ENCODE data around the gene DIO1. TPM values are rescaled to one million over a fixed set of nuclear protein-coding genes. Genes with fewer than 3 reads are reported as not detected.

The DIO1 gene
- total RNA-seq, 5 donors from 2014 or later (not counting 1 experiment from before 2014, with no cell fraction given): not detected

DNA sequence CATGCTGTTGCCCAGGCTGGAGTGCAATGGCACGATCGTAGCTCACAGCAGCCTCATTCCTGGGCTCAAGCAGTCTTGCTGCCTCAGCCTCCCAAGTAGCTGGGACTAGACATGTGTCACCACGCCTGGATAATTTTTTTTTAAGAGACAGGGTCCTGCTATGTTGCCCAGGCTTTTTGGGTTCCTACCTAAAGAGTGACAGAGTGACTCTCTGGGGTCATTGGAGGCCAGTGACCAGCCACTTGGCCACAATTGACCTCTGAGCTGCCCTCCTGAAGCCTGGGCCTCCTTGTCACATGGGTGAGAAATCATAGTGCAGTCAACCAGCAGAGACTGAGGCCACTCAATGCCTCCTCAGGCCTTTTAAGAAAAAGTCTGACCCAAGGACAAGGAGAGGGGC lies 5.7 kb downstream of the DIO1 start:
- no peak overlapping the region for H3K4me3 Mint-ChIP-seq
- ChIA-PET POLR2A (no interaction called here), CTCF (interaction anchor here (0.6 to 0.7 kb wide), 3 partner anchors 15 to 45 kb away, joined by 3 read pairs; no protein-coding TSS in a partner anchor)
- 96% methylated on average over 3 of the region's 3 CpGs for WGBS (ENCODE audit: insufficient coverage)
- H3K36me3 ChIP-seq (ENCODE audit: control insufficient read depth in 2 of 2, extremely low read depth in 1 of 2, insufficient read depth in 1 of 2, low read length in 1 of 2): no peaks in the 10 kb centered on the region
- no peak overlapping the region for H3K27ac Mint-ChIP-seq
- ATAC-seq (replicated peaks in 1 of 4) (no peak), DNase-seq (no peak)
- H3K27ac ChIP-seq (ENCODE audit: low read length): no peak overlapping the region
- no peaks in the 10 kb centered on the region for H3K9me3 Mint-ChIP-seq
- no peaks in the 10 kb centered on the region for H3K36me3 Mint-ChIP-seq
- no peaks in the 10 kb centered on the region for H3K4me1 ChIP-seq (ENCODE audit: control insufficient read depth in 1 of 2, extremely low read depth in 1 of 2, insufficient read depth in 2 of 2, low read length in 2 of 2)
- no peaks in the 10 kb centered on the region for H3K4me1 Mint-ChIP-seq
- H3K27me3 Mint-ChIP-seq: peaks cover 6 to 9% of the 10 kb centered on the region in 2 donors
- H3K4me3 ChIP-seq (ENCODE audit: control insufficient read depth in 1 of 2, extremely low read depth in 1 of 2, low read length in 1 of 2): no peak overlapping the region
- peaks cover 0 to 8% of the 10 kb centered on the region in 2 experiments for H3K27me3 ChIP-seq (replicated peaks in 1 of 2; ENCODE audit: control insufficient read depth in 2 of 2, extremely low read depth in 1 of 2, insufficient read depth in 2 of 2, low read length in 1 of 2)
- H3K9me3 ChIP-seq: no peaks in the 10 kb centered on the region

- Mint-ChIP-seq H3K4me3 (no peak overlapping the region), H3K27me3 (no peaks in the 10 kb centered on the region), H3K4me1 (no peaks in the 10 kb centered on the region), H3K9me3 (no peaks in the 10 kb centered on the region), H3K27ac (no peak overlapping the region), H3K36me3 (no peaks in the 10 kb centered on the region)
- POLR2A ChIA-PET: interaction anchor here in 1 of 2 donors (0.7 kb wide), 1 partner anchor 1275 kb away, joined by 3 read pairs; no protein-coding TSS in a partner anchor
- DNase-seq (no peak), ATAC-seq (replicated peaks in 1 of 4) (no peak)
- Histone ChIP-seq H3K27me3 (replicated peaks in 1 of 2; ENCODE audit: control insufficient read depth in 2 of 2, extremely low read depth in 1 of 2, insufficient read depth in 2 of 2, low read length in 1 of 2) (no peaks in the 10 kb centered on the region), H3K27ac (ENCODE audit: low read length) (no peak overlapping the region), H3K9me3 (no peaks in the 10 kb centered on the region), H3K36me3 (ENCODE audit: control insufficient read depth in 2 of 2, extremely low read depth in 1 of 2, insufficient read depth in 1 of 2, low read length in 1 of 2) (no peaks in the 10 kb centered on the region), H3K4me3 (ENCODE audit: control insufficient read depth in 1 of 2, extremely low read depth in 1 of 2, low read length in 1 of 2) (no peak overlapping the region), H3K4me1 (ENCODE audit: control insufficient read depth in 1 of 2, extremely low read depth in 1 of 2, insufficient read depth in 2 of 2, low read length in 2 of 2) (no peaks in the 10 kb centered on the region)
- CTCF ChIA-PET: no interaction called here
- 100% methylated on average over 2 of the region's 7 CpGs for WGBS (ENCODE audit: insufficient coverage)
Measured at GRCh38 chr1:53902235-53903138, 8.5 kb downstream of the DIO1 start.

GRCh38 chr1:53905509-53905908 lies 11.5 kb downstream of the DIO1 start:
- DNase-seq: no peak
- no peaks in the 10 kb centered on the region for H3K9me3 ChIP-seq
- no peak overlapping the region for H3K27ac Mint-ChIP-seq
- no peaks in the 10 kb centered on the region for H3K27me3 Mint-ChIP-seq
- no peaks in the 10 kb centered on the region for H3K4me1 ChIP-seq (ENCODE audit: control insufficient read depth in 1 of 2, extremely low read depth in 1 of 2, insufficient read depth in 2 of 2, low read length in 2 of 2)
- H3K9me3 Mint-ChIP-seq: no peaks in the 10 kb centered on the region
- H3K4me3 ChIP-seq (ENCODE audit: control insufficient read depth in 1 of 2, extremely low read depth in 1 of 2, low read length in 1 of 2): no peak overlapping the region
- no peaks in the 10 kb centered on the region for H3K4me1 Mint-ChIP-seq
- 98% methylated on average over 7 of the region's 8 CpGs for WGBS (ENCODE audit: insufficient coverage)
- no peak overlapping the region for H3K4me3 Mint-ChIP-seq
- H3K36me3 Mint-ChIP-seq: peaks cover 5% of the 10 kb centered on the region
- ChIA-PET POLR2A (no interaction called here), CTCF (no interaction called here)
- ATAC-seq (replicated peaks in 1 of 4): no peak
- H3K27ac ChIP-seq (ENCODE audit: low read length): no peak overlapping the region
- H3K27me3 ChIP-seq (replicated peaks in 1 of 2; ENCODE audit: control insufficient read depth in 2 of 2, extremely low read depth in 1 of 2, insufficient read depth in 2 of 2, low read length in 1 of 2): no peaks in the 10 kb centered on the region
- H3K36me3 ChIP-seq (ENCODE audit: control insufficient read depth in 2 of 2, extremely low read depth in 1 of 2, insufficient read depth in 1 of 2, low read length in 1 of 2): no peaks in the 10 kb centered on the region

- peaks cover 5% of the 10 kb centered on the region for H3K36me3 Mint-ChIP-seq
- no peak for ATAC-seq (replicated peaks in 1 of 4)
- 95% methylated on average over 2 of the region's 4 CpGs for WGBS (ENCODE audit: insufficient coverage)
- no peaks in the 10 kb centered on the region for H3K9me3 Mint-ChIP-seq
- DNase-seq: no peak
- Histone ChIP-seq H3K36me3 (ENCODE audit: control insufficient read depth in 2 of 2, extremely low read depth in 1 of 2, insufficient read depth in 1 of 2, low read length in 1 of 2) (no peaks in the 10 kb centered on the region), H3K27me3 (replicated peaks in 1 of 2; ENCODE audit: control insufficient read depth in 2 of 2, extremely low read depth in 1 of 2, insufficient read depth in 2 of 2, low read length in 1 of 2) (no peaks in the 10 kb centered on the region), H3K4me3 (ENCODE audit: control insufficient read depth in 1 of 2, extremely low read depth in 1 of 2, low read length in 1 of 2) (no peak overlapping the region), H3K9me3 (no peaks in the 10 kb centered on the region), H3K27ac (ENCODE audit: low read length) (no peak overlapping the region), H3K4me1 (ENCODE audit: control insufficient read depth in 1 of 2, extremely low read depth in 1 of 2, insufficient read depth in 2 of 2, low read length in 2 of 2) (no peaks in the 10 kb centered on the region)
- no peaks in the 10 kb centered on the region for H3K27me3 Mint-ChIP-seq
- ChIA-PET POLR2A (no interaction called here), CTCF (no interaction called here)
- no peak overlapping the region for H3K27ac Mint-ChIP-seq
- H3K4me1 Mint-ChIP-seq: no peaks in the 10 kb centered on the region
- no peak overlapping the region for H3K4me3 Mint-ChIP-seq
Measured at GRCh38 chr1:53906121-53906520, 12.1 kb downstream of the DIO1 start.

- DNase-seq (no peak), ATAC-seq (replicated peaks in 1 of 4) (no peak)
- Histone ChIP-seq H3K36me3 (ENCODE audit: control insufficient read depth in 2 of 2, extremely low read depth in 1 of 2, insufficient read depth in 1 of 2, low read length in 1 of 2) (peaks cover 3% of the 10 kb centered on the region in 2 donors), H3K27me3 (replicated peaks in 1 of 2; ENCODE audit: control insufficient read depth in 2 of 2, extremely low read depth in 1 of 2, insufficient read depth in 2 of 2, low read length in 1 of 2) (no peaks in the 10 kb centered on the region), H3K4me3 (ENCODE audit: control insufficient read depth in 1 of 2, extremely low read depth in 1 of 2, low read length in 1 of 2) (no peak overlapping the region), H3K4me1 (ENCODE audit: control insufficient read depth in 1 of 2, extremely low read depth in 1 of 2, insufficient read depth in 2 of 2, low read length in 2 of 2) (no peaks in the 10 kb centered on the region), H3K9me3 (no peaks in the 10 kb centered on the region), H3K27ac (ENCODE audit: low read length) (no peak overlapping the region)
- Mint-ChIP-seq H3K27ac (no peak overlapping the region), H3K27me3 (no peaks in the 10 kb centered on the region), H3K9me3 (no peaks in the 10 kb centered on the region), H3K4me1 (peaks cover 0 to under 1% (median 0%) of the 10 kb centered on the region in 3 donors), H3K36me3 (peaks cover 13% of the 10 kb centered on the region), H3K4me3 (no peak overlapping the region)
- ChIA-PET POLR2A (no interaction called here), CTCF (interaction anchor here in 1 of 2 donors (0.9 kb wide), 1 partner anchor 50 kb away, joined by 3 read pairs; no protein-coding TSS in a partner anchor)
- 94% methylated on average over 3 of the region's 3 CpGs for WGBS (ENCODE audit: insufficient coverage)
Measured at GRCh38 chr1:53909946-53910345, 16.0 kb downstream of the DIO1 start.

DNA sequence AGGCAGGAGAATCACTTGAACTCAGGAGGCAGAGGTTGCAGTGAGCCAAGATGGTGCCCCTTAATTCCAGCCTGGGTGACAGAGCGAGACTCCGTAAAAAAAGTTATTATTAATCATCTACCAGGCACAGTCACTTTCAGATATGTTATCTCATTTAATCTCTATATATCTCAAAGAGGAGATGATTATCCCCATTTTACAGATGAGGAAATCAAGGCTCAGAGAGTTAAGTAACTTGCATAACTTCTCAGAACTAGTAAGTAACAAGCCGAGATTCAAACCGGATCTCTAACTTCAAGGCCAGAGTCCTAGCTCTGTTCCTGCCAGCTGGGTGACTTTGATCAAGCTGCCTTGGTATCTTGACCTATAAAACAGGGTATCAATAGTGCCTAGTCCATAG lies 17.5 kb downstream of the DIO1 start:
- no peaks in the 10 kb centered on the region for H3K9me3 Mint-ChIP-seq
- H3K27ac ChIP-seq (ENCODE audit: low read length): no peak overlapping the region
- H3K36me3 Mint-ChIP-seq: peaks cover 20% of the 10 kb centered on the region
- peaks cover 6 to 13% (median 10%) of the 10 kb centered on the region in 3 donors for H3K4me1 Mint-ChIP-seq
- ChIA-PET POLR2A (no interaction called here), CTCF (no interaction called here)
- H3K4me1 ChIP-seq (ENCODE audit: control insufficient read depth in 1 of 2, extremely low read depth in 1 of 2, insufficient read depth in 2 of 2, low read length in 2 of 2): no peaks in the 10 kb centered on the region
- H3K36me3 ChIP-seq (ENCODE audit: control insufficient read depth in 2 of 2, extremely low read depth in 1 of 2, insufficient read depth in 1 of 2, low read length in 1 of 2): peaks cover 3 to 6% of the 10 kb centered on the region in 2 donors
- H3K4me3 ChIP-seq (ENCODE audit: control insufficient read depth in 1 of 2, extremely low read depth in 1 of 2, low read length in 1 of 2): no peak overlapping the region
- no peak overlapping the region for H3K4me3 Mint-ChIP-seq
- no peaks in the 10 kb centered on the region for H3K27me3 Mint-ChIP-seq
- ATAC-seq (replicated peaks in 1 of 4) (no peak), DNase-seq (no peak)
- no peak overlapping the region for H3K27ac Mint-ChIP-seq
- no peaks in the 10 kb centered on the region for H3K27me3 ChIP-seq (replicated peaks in 1 of 2; ENCODE audit: control insufficient read depth in 2 of 2, extremely low read depth in 1 of 2, insufficient read depth in 2 of 2, low read length in 1 of 2)
- WGBS (ENCODE audit: insufficient coverage): 100% methylated on average over 2 of the region's 4 CpGs
- H3K9me3 ChIP-seq: no peaks in the 10 kb centered on the region

All from T-cell (primary cell).